HG02623 (cell line): ENCODE data around the gene TMOD1.
A peak's percentile ranks its signal among the peaks of the same experiment; 100 is the strongest.

Experiments used
- ATAC-seq: cut with Tn5 transposase; IDR thresholded peaks from one replicate; pipeline ENCODE4 v1.9.1; 2021; ENCODE audit warnings: moderate library complexity; ENCODE audit not compliant: unreplicated experiment

Gene TMOD1

DNA sequence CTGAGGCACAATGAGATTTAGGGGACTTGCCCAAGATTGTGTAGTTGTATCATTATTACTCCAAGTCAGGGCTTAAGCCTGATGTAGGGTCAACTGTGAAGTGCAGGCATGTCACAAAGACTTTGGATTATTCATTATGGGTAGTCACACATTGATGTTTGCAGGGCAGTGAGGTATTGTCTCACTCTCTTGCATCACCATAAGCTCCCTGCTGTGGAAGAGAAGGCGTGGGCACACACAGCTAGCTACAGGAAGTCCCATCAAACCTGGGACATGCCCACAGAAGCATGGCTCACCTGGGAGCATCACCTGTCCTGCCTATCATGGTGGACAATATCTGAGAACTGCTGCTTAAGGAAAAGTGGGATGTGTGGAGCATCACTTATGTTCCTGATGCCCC, 42.1 kb downstream of the TMOD1 start:
- no peak for ATAC-seq

DNA sequence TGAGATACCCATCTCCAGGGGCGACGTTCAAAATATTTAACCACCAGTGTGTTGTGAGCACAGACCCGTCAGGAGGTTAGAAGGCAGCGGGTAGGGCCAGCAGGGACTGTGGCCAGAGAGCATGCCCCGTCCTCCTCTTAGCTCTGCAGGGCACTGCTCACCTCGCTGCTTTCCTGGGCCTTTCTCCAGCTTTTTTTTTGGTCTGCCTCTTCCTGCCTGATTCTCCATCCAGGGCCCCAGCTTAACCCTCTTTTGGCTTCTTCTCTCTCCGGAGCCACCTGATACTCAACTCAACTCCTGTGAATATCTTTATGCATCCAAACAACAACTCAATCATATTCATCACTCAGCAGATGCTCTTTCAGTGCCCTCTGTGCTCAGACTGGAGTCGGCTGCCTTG, 44.0 kb downstream of the TMOD1 start:
- no peak for ATAC-seq

DNA sequence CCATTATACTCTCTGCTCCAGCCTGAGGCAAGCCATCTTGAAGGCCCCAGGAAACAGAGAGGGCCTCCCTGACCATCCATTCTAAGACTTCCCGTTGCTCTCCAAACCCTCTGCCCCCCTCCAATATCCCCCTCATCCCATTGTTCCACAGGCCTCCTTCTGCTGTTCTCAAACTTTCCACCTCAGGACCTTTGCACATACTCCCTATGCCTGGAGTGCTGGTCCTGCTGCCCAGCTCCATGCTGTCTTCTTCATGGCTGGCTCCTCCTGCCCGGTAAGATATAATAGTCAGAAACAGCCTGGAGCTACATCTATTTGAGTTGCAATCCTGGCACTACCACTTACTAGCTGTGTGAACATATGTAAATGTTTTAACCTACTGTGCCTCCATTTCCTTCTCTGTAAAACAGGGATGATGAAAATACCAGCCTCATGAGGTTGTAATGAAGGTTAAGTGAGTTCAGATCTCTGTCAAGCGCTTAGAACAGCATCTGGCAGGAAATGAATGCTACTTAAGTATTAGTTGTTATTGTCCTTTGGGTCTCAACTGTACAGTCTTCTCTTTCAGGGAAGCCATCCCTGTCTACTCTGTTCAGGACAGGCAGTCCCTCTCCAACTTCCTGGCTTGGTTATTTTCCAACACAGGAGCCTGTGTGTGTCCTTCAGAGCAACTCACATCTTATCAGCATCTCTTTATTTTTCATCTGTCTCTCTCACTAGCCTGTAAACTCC, 45.8 kb downstream of the TMOD1 start:
- no peak for ATAC-seq

DNA sequence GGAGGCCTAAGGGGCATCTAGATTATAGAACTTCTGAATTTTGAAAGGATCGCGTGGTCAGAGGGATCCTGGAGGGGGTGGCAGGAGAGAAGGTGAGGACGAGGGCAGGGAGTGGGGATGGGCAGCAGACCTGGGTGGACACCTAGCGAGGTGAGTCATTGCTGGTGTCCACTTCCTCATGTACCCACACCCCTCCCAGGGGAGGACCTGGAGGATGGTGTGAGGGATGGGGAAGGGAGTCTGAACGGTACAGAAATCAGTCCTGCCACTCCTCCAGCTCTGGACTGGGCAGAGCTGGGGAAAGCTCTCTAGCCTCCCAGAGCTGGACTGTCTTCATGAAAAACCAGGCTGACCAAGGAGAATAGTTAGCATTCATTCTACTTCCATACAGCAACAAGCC, 46.9 kb downstream of the TMOD1 start:
- ATAC-seq = no peak

DNA sequence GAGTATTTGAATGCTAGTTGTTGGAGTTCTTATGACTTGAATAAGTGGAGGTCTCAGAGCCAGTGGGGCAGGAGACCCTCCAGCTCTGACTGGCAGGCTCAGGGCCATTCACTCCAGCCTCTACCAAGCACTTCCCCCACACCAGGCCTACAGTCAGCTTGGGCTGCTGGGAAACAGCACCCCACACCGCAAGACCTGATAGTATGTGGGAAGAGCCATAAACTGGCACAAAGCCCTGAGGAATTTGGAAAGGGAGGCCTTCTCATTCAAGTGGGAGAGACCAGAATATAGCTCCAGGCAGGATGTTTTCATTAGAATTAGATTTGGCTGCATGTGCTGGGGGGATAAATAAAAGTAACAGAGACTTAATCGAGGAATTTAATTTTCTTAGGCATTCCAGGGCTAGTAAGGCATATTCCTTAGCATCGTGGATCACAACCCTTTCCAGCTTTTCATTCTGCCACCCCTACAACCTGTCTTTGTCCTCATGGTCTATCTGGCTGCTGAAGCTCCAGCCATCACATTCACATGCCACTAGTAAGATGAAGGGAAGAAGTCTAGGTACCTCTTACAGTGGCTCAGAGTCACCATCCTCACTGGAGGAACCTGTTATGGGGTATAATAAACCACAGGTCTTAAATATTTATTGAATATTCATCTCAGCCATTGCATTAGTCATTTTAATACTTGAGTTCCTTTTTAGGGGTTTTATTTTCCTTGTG, 47.5 kb downstream of the TMOD1 start:
- no peak for ATAC-seq

DNA sequence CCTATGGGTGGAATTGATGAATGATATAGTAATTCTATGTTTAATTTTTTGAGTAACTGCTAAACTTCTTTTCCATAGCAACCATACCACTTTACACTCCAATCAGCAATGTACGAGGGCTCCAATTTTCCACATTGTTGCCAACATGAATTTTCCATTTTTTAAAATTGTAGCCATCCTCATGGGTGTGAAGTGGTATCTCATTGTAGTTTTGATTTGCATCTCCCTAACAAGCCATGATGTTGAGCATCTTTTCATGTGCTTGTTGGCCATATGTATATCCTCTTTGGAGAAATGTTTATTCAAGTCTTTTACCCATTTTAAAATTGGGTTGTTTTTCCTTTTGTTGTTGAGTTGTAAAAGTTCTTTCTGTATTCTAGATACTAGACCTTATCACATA, 48.9 kb downstream of the TMOD1 start:
- no peak for ATAC-seq

DNA sequence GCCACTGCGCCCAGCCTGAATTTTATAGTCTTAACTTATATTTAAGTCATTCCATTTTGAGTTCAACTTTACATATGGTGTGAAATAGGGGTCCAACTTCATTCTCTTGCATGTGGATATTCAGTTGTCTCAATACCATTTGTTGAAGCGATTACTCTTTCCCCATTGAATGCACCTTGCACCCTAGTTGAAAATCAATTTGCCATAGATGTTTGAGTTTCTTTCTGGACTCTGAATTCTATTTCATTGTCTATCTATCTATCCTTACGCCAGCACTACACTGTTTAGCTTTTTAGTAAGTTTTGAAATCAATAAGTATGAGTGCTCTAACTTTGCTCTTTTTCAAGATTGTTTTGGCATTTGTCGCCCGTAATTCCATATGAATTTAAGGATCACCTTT, 49.8 kb downstream of the TMOD1 start:
- no peak for ATAC-seq

DNA sequence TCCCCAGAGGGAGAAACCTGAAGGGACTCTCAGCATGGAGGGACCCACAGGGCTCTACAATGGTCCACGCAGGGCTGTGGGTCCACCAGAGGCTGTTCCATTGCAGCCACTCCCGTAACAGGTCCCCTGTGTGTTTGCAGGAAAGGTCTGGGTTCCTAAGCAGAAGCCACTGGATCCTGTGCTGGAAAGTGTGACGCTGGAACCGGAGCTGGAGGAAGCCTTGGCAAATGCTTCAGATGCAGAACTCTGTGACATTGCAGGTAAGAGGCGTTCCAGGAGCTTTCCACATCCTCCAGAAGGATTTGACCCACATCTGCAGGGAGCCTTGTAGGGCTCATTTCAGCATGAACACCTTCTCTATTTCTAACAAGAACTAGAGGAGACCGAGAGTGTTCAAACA, 51.7 kb downstream of the TMOD1 start:
- ATAC-seq = no peak

DNA sequence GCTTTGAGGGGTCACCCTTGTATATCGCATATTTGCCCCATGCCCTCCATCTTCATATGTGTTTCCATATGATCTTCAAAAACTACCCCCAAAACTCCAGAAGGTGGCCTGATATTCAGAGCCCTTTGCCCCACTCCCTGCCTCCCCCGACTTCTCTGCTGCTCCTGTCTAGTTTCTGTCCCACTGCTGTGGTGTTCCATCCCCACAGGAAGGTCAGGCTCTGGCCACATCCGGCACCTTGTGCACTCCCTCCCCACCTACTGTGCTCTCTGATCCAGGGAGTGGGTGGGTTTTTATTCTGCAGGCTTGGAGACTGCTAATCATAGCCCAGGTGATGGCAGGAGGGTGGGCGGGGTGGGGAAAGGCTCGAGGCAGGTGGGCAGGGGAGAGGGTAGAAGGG, 52.4 kb downstream of the TMOD1 start:
- ATAC-seq = no peak

DNA sequence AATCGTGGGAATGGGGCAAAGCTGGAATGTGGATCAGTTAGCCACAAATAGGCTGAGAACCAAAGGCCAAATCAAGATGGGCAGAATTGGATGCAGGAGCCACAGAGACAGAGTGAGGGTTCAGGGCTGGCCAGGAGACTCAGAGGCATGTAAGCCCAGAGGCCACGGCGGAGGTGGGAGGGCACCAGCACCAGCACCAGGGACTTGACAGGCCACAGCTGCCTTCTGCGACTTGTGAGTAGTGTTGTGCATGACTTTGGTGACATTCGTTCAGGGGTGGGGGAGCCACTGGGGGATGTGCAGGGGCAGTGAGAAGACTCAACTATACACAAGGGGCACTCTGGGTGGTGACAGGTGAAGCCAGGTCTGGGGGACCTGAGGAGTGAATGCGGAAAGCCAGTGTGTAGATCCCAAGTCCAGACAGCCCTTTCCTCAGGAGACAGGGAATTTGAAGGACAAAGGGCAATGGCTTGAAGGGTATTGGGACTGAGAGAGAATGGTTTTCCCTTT, 53.2 kb downstream of the TMOD1 start:
- ATAC-seq = no peak

DNA sequence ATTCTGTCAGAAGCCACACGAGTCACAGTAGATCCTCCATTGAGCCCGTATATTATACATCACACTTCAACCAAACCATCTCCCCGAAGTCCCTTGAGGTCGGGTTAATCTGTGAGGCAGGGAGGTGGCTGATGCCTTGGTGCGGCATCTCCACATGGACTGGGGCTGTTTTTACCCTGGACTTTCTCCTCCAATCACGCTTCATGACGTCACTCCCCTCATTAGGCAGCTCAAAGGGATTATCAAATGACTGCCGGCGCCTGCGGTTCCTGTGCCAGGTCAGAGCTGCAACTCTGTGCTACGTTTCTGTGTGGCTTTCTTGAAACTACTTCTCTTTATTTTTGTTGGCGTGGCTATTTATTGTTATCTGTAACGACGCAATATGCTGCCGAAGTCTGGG, 53.7 kb downstream of the TMOD1 start:
- no peak for ATAC-seq

DNA sequence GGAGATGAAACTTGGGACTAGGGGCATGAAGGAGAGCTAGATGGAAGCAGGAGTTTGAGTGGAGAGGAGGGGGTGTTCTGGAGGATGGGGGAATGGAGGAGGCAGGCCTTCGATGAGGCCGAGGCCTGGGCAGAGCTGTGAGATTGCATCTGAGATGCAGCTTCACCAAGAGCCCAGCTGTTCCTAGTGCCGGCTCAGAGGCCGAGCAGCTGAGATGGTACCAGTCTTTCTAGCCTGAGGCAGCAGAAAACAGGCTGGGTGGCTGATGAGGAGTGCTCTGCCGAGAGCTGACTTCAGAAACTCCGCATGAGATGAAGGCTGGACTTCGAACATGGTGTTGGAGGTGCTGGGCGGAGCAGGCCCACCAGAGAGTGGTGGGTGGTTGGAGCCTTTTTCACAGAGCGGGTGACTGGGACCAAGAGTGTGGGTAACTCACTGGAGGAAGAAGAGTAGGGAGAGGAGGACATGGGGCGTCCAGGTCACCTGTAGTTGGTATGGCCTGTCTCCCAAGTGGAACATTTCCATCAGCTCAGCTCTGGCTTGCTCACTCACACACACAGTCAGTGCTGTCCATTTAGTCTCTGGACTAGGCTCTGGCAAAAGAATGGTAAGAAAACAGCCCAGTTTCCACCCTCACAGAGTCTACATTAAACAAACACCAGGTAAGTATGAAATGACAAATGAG, 54.7 kb downstream of the TMOD1 start:
- ATAC-seq = no peak

DNA sequence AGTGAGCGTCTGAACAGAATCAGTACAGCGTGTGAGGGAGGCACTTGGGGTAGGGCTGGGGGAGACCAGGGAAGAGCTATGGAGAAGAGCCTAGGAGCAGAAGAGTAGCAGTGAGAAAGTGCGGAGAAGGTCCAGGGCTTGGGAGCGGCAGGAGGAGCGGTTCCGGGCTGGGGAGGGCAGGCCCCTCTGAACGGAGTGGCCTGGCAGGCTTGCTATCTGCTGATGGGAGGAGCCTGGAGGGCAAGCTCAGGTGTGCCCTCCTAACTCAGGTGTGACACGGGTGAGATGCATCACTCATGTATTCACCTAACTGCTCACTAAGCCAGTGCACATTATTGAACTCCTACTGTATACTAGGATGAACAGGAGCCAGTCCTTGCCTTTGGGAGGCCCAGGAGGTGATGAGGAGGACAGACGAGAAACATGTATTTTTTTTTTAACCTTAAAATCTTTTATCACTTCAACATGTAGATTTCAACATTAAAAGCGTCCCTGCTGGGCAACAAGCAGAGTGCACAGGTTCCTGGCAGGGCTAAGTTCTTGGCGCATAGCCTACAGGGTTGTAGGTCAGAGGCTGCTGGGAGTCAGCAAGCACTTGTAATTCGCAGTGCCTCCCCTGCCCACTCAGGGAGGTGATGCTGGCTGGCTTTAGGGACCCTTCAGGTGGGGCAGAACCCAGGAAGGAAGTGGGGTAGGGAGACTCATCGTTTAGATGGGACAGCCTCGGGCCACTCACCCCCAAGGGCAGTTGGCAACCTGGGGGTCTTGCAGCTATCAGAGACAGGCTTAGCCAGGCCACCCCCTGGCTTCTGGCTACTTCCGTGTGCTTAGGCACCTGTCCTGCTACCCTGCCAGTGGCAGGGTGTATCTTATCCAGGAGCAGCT, 55.5 kb downstream of the TMOD1 start:
- ATAC-seq = no peak

DNA sequence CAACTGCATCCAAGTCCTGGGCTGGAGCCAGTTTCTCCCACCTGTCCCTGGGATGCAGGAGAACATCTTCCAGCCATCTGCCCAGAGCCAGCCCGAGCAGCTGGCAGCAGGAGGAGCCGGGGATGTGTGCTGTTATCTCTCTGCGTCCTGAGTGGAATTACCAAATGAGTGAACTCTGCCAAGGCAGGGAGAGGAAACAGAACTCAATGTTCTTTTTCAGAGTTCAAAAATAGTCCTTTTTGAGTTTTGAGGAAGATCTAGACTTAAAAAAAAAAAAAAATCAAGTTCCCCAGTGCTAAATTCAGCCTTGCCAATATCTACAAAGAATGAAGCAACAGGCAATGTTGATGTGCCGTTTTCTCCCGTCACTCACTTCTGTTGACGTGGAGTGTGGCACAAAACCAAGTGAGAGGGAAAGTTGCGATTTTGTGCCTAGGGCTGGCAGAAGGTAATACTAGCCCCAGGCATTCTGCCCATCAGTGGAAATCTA, 56.2 kb downstream of the TMOD1 start:
- no peak for ATAC-seq

DNA sequence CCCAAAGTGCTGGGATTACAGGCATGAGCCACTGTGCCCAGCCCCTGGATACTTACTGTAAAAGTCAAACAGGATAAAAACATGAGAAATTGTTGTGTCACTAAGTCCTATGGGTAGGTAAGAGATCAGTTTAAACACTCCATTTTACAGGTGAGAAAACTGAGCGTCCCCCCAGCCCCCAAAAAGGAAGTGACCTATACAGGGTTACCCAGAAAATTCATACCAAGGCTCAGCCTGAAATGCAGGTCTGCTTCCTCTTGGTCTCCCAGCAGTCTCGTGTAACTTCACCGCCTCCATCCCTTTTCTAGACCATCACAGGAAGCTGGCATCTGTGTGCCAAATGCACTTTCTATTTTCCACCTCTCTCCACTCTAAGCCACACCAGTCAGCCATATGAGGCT, 57.2 kb downstream of the TMOD1 start:
- ATAC-seq = peak; percentile 4

DNA sequence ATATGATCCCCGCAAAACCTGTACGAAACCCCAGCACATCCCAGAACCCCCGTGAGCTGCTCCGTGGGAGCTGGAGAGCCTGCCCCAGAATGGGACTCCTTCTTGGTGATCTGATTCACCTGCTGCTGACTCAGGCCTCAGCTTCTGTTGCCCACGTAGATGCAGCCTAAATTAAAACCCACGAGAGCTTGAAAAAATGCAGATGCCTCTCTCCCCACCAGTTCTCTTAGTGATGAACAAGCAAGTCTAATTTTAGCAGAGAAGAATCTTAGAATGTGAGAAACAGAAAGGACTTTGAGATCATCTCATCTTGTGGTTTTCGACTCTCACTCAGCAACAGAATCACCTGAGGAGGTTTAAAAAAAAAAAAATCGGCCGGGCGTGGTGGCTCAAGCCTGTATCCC, 57.6 kb downstream of the TMOD1 start:
- peak; percentile 82 for ATAC-seq

DNA sequence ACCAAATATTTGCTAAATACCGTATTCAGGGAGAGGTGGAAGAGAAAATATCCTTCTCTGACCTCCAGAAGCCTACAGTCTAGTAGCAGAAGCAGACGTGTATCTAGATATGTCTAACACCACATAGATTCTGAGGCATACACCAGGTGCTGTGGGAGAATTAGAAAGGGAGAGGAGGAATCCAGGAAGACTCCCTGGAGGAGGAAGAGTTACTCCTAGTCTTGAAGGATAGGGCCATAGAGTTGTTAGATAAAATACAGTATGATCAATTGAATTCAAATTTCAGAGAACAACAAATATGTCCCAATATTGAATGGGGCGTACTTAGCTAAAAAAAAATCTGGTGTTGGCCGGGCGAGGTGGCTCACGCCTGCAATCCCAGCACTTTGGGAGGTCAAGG, 58.7 kb downstream of the TMOD1 start:
- ATAC-seq = no peak

DNA sequence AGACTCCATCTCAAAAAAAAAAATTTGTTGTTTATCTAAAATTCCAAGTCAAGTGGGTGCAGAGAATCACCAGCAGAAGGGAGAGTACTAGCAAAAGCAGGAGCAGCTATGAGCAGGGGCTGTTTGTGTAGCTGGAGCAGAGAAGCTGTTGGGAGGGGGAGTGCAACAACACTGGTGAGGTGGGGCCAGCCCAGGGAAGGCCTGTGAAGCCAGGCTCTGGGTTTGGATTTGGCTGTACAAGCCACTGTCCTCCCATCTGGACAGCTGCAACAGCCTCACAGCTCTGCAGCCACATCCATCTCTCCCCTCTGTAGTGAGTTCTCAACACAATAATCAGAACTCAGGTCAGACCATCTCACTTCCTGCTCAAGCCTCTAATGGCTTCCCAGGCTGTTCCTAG, 59.4 kb downstream of the TMOD1 start:
- no peak for ATAC-seq

DNA sequence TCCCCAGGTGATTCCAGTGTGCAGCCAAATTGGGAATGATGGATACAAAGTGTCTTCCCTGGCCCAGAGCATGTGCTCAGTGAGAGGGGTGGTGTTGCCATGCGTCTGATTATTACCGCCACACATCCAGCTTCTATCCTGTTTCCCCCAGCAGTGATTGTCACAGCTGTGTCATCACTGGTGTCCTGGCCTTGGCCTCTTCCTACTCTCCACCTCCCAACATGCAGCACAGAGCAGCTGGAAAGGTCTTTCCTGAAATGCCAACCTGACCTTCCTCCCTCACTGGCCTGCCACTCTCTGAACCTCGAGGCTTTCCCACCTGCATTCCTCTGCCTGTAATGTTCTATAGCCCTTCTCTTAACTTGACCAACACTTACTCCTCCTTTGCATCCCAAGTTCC, 60.0 kb downstream of the TMOD1 start:
- no peak for ATAC-seq

DNA sequence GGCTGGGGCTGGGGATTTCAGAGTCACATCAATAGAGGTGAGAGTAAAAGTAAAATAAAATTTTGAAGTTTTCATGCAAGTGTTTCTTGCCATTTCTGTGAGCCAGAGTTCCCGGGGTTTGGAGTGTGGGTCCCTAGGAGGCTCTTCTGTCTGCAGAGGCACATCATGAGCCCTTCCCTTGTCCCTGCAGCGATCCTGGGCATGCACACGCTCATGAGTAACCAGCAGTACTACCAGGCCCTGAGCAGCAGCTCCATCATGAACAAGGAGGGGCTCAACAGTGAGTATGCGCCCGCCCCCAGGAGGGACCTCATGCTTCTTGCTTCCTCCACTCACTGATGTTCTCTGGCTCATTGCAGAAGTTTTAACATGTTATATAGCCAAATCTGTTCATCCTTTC, 61.1 kb downstream of the TMOD1 start:
- ATAC-seq = no peak
